CD14-positive monocyte (primary cell): ENCODE measurements around the gene TMEM80. TPM values are rescaled to one million over a fixed set of nuclear protein-coding genes. Genes with fewer than 3 reads are reported as not detected.

Source experiments
- DNase-seq, 3 donors: peaks; one replicate each; pipeline ENCODE4 v3.0.0-alpha.2; 2011 to 2022
- H2AFZ ChIP-seq: 2 replicates; pipeline ENCODE4 v1.6.0; 2012; ENCODE audit warnings: mild to moderate bottlenecking, low read depth, low read length, inconsistent platforms; ENCODE audit not compliant: insufficient read depth, poor library complexity, severe bottlenecking
- H3K27ac ChIP-seq, 2 donors: 1 replicate in 1 of 2; 2 replicates in 1 of 2; pipeline ENCODE4 v1.5.1; 2012 to 2013; ENCODE audit warnings: low read length in 2 of 2, control low read depth in 1 of 2, inconsistent platforms in 1 of 2, low read depth in 1 of 2, mild to moderate bottlenecking in 1 of 2
- H3K27me3 ChIP-seq, 2 donors: one replicate each; pipeline versions ENCODE4 v1.6.0 to v1.6.1; 2011 to 2013; ENCODE audit warnings: low read length in 2 of 2; ENCODE audit not compliant: control insufficient read depth in 2 of 2, insufficient read depth in 2 of 2
- H3K36me3 ChIP-seq, 2 donors: replicated peaks in 1 of 2; 1 replicate in 1 of 2; 2 replicates in 1 of 2; pipeline versions ENCODE4 v1.5.1 to v1.6.1; 2012 to 2013; ENCODE audit warnings: low read length in 2 of 2, control low read depth in 1 of 2, inconsistent platforms in 1 of 2, mild to moderate bottlenecking in 1 of 2; ENCODE audit not compliant: insufficient read depth in 2 of 2, control insufficient read depth in 1 of 2
- H3K4me1 ChIP-seq, 2 donors: 1 replicate in 1 of 2; 2 replicates in 1 of 2; pipeline versions ENCODE4 v1.5.1 to v1.6.1; 2012 to 2013; ENCODE audit warnings: low read length in 2 of 2, control low read depth in 1 of 2, inconsistent platforms in 1 of 2, mild to moderate bottlenecking in 1 of 2, moderate library complexity in 1 of 2; ENCODE audit not compliant: insufficient read depth in 2 of 2, control insufficient read depth in 1 of 2
- H3K4me2 ChIP-seq: replicated peaks from 2 replicates; pipeline ENCODE3; 2012; ENCODE audit warnings: low read length, moderate library complexity, mild to moderate bottlenecking; ENCODE audit not compliant: poor library complexity, severe bottlenecking; ENCODE audit errors: extremely low read depth
- H3K4me3 ChIP-seq, 3 experiments: fragments of 200-600 bp in 1 of 3; sonication (generic) in 1 of 3; replicated peaks in 1 of 3; 1 replicate in 2 of 3; 2 replicates in 1 of 3; pipeline ENCODE4 v1.5.1; 2011 to 2013; ENCODE audit warnings: low read length in 3 of 3, mild to moderate bottlenecking in 3 of 3, control low read depth in 2 of 3, low read depth in 2 of 3, inconsistent platforms in 1 of 3, moderate library complexity in 1 of 3
- H3K79me2 ChIP-seq: 2 replicates; pipeline ENCODE4 v1.6.0; 2012; ENCODE audit warnings: mild to moderate bottlenecking, control low read depth, inconsistent platforms, low read length, moderate library complexity; ENCODE audit not compliant: insufficient read depth
- H3K9ac ChIP-seq: 2 replicates; pipeline ENCODE4 v1.6.0; 2017; ENCODE audit warnings: low read length, mild to moderate bottlenecking; ENCODE audit not compliant: insufficient read depth, poor library complexity, severe bottlenecking
- H3K9me3 ChIP-seq, 2 donors: replicated peaks in 1 of 2; 1 replicate in 1 of 2; 2 replicates in 1 of 2; pipeline versions ENCODE4 v1.5.1 to v1.6.1; 2012 to 2013; ENCODE audit warnings: low read length in 2 of 2, control low read depth in 1 of 2; ENCODE audit not compliant: control insufficient read depth in 1 of 2, insufficient read depth in 1 of 2
- H4K20me1 ChIP-seq: 2 replicates; pipeline ENCODE4 v1.6.0; 2012; ENCODE audit warnings: mild to moderate bottlenecking, low read length, control low read depth, moderate library complexity; ENCODE audit not compliant: insufficient read depth
- H3K27ac Mint-ChIP-seq, 7 donors: one replicate each; pipeline ENCODE4 v1.8.0; 2020; ENCODE audit warnings: mild to moderate bottlenecking in 7 of 7, mixed read lengths in 7 of 7, moderate library complexity in 6 of 7, inconsistent platforms in 2 of 7
- H3K27me3 Mint-ChIP-seq, 3 donors: one replicate each; pipeline ENCODE4 v1.8.0; 2021 to 2022; ENCODE audit warnings: low read depth in 3 of 3, mild to moderate bottlenecking in 3 of 3, mixed read lengths in 3 of 3, moderate library complexity in 3 of 3, inconsistent platforms in 1 of 3
- H3K36me3 Mint-ChIP-seq, 2 donors: one replicate each; pipeline ENCODE4 v1.8.0; 2020; ENCODE audit warnings: mixed read lengths in 2 of 2, inconsistent platforms in 1 of 2, mild to moderate bottlenecking in 1 of 2
- H3K4me1 Mint-ChIP-seq: one replicate; pipeline ENCODE4 v1.8.0; 2020; ENCODE audit warnings: mild to moderate bottlenecking, mixed read lengths
- H3K4me3 Mint-ChIP-seq, 2 donors: one replicate each; pipeline ENCODE4 v1.8.0; 2020; ENCODE audit warnings: mild to moderate bottlenecking in 2 of 2, mixed read lengths in 2 of 2, moderate library complexity in 1 of 2
- H3K9me3 Mint-ChIP-seq, 7 donors: one replicate each; pipeline ENCODE4 v1.8.0; 2020 to 2022; ENCODE audit warnings: mixed read lengths in 7 of 7, mild to moderate bottlenecking in 6 of 7, moderate library complexity in 6 of 7, inconsistent platforms in 2 of 7
- WGBS: methylation state at CpG from one replicate; pipeline ENCODE4 v1.1.5; 2013; ENCODE audit warnings: missing lambda C conversion rate; ENCODE audit not compliant: insufficient coverage; 5-methylcytosine and 5-hydroxymethylcytosine counted together
- intact Hi-C, 2 donors: fragments of 100-400 bp; cut with micrococcal nuclease; formaldehyde crosslinking; loops; one replicate each; pipeline versions ENCODE4 v1.15.0 to v1.15.1; 2023
- polyA plus RNA-seq, 3 donors: library from polyadenylated mRNA; depleted of rRNA in 1 of 3; unstranded in 2 of 3; stranded (reverse) in 1 of 3; fragments of 300-500 nt in 2 of 3; fragments of >200 nt in 1 of 3; fragmentation: Illumina TruSeq in 2 of 3; gene quantifications; 1 replicate in 2 of 3; 2 replicates in 1 of 3; pipeline ENCODE4 v1.2.3, GENCODE V29; 2012 to 2021
- TF ChIP-seq, protein P1 (sequence below): fragments of 200-600 bp; IDR thresholded peaks from one replicate; pipeline ENCODE4 v1.8.0; 2022; ENCODE audit warnings: antibody characterized with exemption, mild to moderate bottlenecking

TMEM80 gene
- polyA plus RNA-seq, 3 donors, result 31.6 to 69.4 (median 37.3) TPM

DNA sequence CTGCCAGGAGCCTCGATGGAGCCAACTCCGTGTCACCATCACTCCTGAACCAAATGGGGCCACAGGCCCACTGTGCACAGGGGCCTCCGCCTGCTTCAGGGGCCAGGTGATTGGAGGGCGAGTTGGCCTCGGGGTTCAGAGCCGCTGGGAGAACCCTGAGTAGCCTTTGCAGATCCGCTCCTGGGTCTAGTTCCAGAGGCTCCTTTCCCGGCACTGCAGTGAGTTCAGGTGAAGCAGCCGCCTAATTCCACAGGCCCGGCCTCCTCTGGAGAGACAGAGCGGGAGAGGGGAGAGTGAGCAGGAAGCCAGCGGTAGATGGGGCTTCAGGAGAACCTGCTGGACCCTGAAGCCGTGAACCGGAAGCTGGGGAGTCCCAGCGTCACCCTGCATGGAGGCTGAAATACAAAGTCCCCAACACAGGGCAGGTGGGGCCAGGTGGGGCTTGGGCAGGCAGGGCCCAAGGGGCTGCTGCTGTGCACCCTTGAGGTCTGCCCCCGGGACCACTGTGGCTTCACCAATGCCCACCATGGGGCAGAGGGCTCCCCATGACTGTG is 36.0 kb upstream of the TMEM80 start:
- Histone ChIP-seq H3K4me1 (no peaks in the 10 kb centered on the region), H3K9ac (no peak overlapping the region), H4K20me1 (peaks cover 16% of the 10 kb centered on the region), H3K4me3 (no peak overlapping the region), H3K9me3 (no peaks in the 10 kb centered on the region), H3K27ac (no peak overlapping the region), H3K79me2 (no peaks in the 10 kb centered on the region), H2AFZ (no peak overlapping the region), H3K4me2 (no peak overlapping the region), H3K27me3 (no peaks in the 10 kb centered on the region), H3K36me3 (peaks cover 49 to 66% of the 10 kb centered on the region in 2 donors)
- Mint-ChIP-seq H3K27me3 (peaks cover 2 to 5% (median 3%) of the 10 kb centered on the region in 3 donors), H3K9me3 (no peaks in the 10 kb centered on the region), H3K4me1 (no peaks in the 10 kb centered on the region), H3K27ac (no peak overlapping the region), H3K4me3 (no peak overlapping the region), H3K36me3 (peaks cover 43 to 87% of the 10 kb centered on the region in 2 donors)
- 96% methylated on average over 15 of the region's 16 CpGs for WGBS
- intact Hi-C loops, result loop anchor here in 1 of 2 donors (5.0 kb wide), 1 partner anchor 63 kb away; no protein-coding TSS in a partner anchor
- TF ChIP-seq, protein P1, sequence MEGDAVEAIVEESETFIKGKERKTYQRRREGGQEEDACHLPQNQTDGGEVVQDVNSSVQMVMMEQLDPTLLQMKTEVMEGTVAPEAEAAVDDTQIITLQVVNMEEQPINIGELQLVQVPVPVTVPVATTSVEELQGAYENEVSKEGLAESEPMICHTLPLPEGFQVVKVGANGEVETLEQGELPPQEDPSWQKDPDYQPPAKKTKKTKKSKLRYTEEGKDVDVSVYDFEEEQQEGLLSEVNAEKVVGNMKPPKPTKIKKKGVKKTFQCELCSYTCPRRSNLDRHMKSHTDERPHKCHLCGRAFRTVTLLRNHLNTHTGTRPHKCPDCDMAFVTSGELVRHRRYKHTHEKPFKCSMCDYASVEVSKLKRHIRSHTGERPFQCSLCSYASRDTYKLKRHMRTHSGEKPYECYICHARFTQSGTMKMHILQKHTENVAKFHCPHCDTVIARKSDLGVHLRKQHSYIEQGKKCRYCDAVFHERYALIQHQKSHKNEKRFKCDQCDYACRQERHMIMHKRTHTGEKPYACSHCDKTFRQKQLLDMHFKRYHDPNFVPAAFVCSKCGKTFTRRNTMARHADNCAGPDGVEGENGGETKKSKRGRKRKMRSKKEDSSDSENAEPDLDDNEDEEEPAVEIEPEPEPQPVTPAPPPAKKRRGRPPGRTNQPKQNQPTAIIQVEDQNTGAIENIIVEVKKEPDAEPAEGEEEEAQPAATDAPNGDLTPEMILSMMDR, result no peak
- no peak for DNase-seq

DNA sequence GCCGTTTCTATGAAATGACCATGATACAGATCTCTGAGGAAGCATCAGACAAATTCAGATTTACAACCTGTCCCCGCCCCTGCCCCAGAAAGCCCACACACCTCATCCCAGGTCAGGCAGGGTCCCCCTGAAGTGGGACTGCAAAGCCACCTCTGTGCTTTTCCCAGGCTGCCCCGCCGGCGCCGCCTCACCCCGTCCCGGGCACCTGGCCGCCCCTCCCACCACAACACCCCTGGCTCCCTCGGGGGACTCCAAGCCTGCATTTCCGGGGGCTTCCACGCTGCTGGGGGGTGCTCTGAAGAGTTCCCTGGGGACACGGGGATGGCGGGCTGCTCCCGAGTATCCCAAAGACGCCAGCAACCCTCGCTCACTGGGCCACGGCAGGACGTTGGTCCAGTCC is 35.3 kb upstream of the TMEM80 start:
- Histone ChIP-seq H3K27ac (no peak overlapping the region), H3K36me3 (peaks cover 52 to 71% of the 10 kb centered on the region in 2 donors), H4K20me1 (peaks cover 16% of the 10 kb centered on the region), H3K9ac (no peak overlapping the region), H3K4me3 (no peak overlapping the region), H3K4me1 (no peaks in the 10 kb centered on the region), H3K9me3 (no peaks in the 10 kb centered on the region), H3K79me2 (no peaks in the 10 kb centered on the region), H3K27me3 (no peaks in the 10 kb centered on the region), H3K4me2 (no peak overlapping the region), H2AFZ (no peak overlapping the region)
- Mint-ChIP-seq H3K9me3 (peaks cover 0 to 2% (median 0%) of the 10 kb centered on the region in 7 donors), H3K36me3 (peaks cover 42 to 82% of the 10 kb centered on the region in 2 donors), H3K4me3 (no peak overlapping the region), H3K27me3 (peaks cover 2 to 5% (median 3%) of the 10 kb centered on the region in 3 donors), H3K27ac (no peak overlapping the region), H3K4me1 (no peaks in the 10 kb centered on the region)
- intact Hi-C loops, result loop anchor here in 1 of 2 donors (5.0 kb wide), 1 partner anchor 62 kb away; no protein-coding TSS in a partner anchor
- DNase-seq, result no peak
- TF ChIP-seq, protein P1, result no peak
- 99% methylated on average over 15 of the region's 19 CpGs for WGBS
